DOHH2 (cell line): Measurements from ENCODE around the gene KRTAP10-1.

Experiments
- CTCF ChIP-seq: fragments of 200-600 bp; sonication (generic); IDR thresholded peaks from one replicate; pipeline ENCODE4 v1.5.1; 2014; ENCODE audit warnings: antibody characterized with exemption, mild to moderate bottlenecking, low read depth, low read length; ENCODE audit not compliant: poor library complexity, severe bottlenecking
- EZH2phosphoT487 ChIP-seq: fragments of 200-600 bp; sonication (generic); IDR thresholded peaks from 2 replicates; pipeline ENCODE4 v1.6.1; 2017; ENCODE audit warnings: borderline replicate concordance, mild to moderate bottlenecking, antibody characterized with exemption, low read length, moderate library complexity, mixed read lengths

- TF ChIP-seq CTCF (no peak), EZH2phosphoT487 (no peak)
These were observed 21.3 kb downstream of the KRTAP10-1 start for GRCh38 chr21:44518686-44519085.
